Neural progenitor cell (in vitro differentiated cells): ENCODE results near the gene LARGE2. TPM values are rescaled to one million over a fixed set of nuclear protein-coding genes. Genes with fewer than 3 reads are reported as not detected.

Experiments
- DNase-seq: peaks from one replicate; pipeline ENCODE4 v3.0.0-alpha.2; 2016; ENCODE audit warnings: low spot score
- H2AFZ ChIP-seq: fragments of 200-600 bp; sonication (generic); replicated peaks from 2 replicates; pipeline ENCODE4 v1.6.1; 2016; ENCODE audit warnings: antibody characterized with exemption
- H3F3A ChIP-seq: fragments of 200-600 bp; sonication (generic); 2 replicates; pipeline ENCODE4 v1.6.1; 2016; ENCODE audit warnings: antibody characterized with exemption, low read depth
- H3K27ac ChIP-seq: fragments of 200-600 bp; sonication (generic); 2 replicates; pipeline ENCODE4 v1.5.1; 2016; ENCODE audit warnings: mild to moderate bottlenecking
- H3K27me3 ChIP-seq: fragments of 200-600 bp; sonication (generic); 2 replicates; pipeline ENCODE4 v1.6.1; 2016; ENCODE audit warnings: mild to moderate bottlenecking, moderate library complexity
- H3K36me3 ChIP-seq: fragments of 200-600 bp; sonication (generic); 2 replicates; pipeline ENCODE4 v1.5.1; 2016
- H3K4me1 ChIP-seq: fragments of 200-600 bp; sonication (generic); 2 replicates; pipeline ENCODE4 v1.6.1; 2016; ENCODE audit warnings: mixed run types
- H3K4me2 ChIP-seq: fragments of 200-600 bp; sonication (generic); 2 replicates; pipeline ENCODE4 v1.6.1; 2016
- H3K4me3 ChIP-seq: fragments of 200-600 bp; sonication (generic); 2 replicates; pipeline ENCODE4 v1.5.1; 2016
- H3K79me2 ChIP-seq: fragments of 200-600 bp; sonication (generic); 2 replicates; pipeline ENCODE4 v1.6.1; 2016; ENCODE audit warnings: low read depth
- H3K9ac ChIP-seq: fragments of 200-600 bp; sonication (generic); 2 replicates; pipeline ENCODE4 v1.6.1; 2016
- H3K9me3 ChIP-seq: fragments of 200-600 bp; sonication (generic); 2 replicates; pipeline ENCODE4 v1.5.1; 2016; ENCODE audit warnings: low read depth
- H4K20me1 ChIP-seq: fragments of 200-600 bp; sonication (generic); 2 replicates; pipeline ENCODE4 v1.6.1; 2016; ENCODE audit warnings: low read depth
- H3K27ac Mint-ChIP-seq: 3 replicates; pipeline ENCODE4 v1.8.0; 2021; ENCODE audit warnings: mixed read lengths
- H3K27me3 Mint-ChIP-seq: 2 replicates; pipeline ENCODE4 v1.8.0; 2022; ENCODE audit warnings: low read depth, mild to moderate bottlenecking, inconsistent platforms, moderate library complexity, mixed read lengths; ENCODE audit not compliant: insufficient read depth
- H3K36me3 Mint-ChIP-seq: 3 replicates; pipeline ENCODE4 v1.8.0; 2021; ENCODE audit warnings: mixed read lengths
- H3K4me1 Mint-ChIP-seq: 3 replicates; pipeline ENCODE4 v1.8.0; 2021; ENCODE audit warnings: mixed read lengths
- H3K4me3 Mint-ChIP-seq: 3 replicates; pipeline ENCODE4 v1.8.0; 2021; ENCODE audit warnings: mild to moderate bottlenecking, moderate library complexity, mixed read lengths
- H3K9me3 Mint-ChIP-seq: 3 replicates; pipeline ENCODE4 v1.8.0; 2020; ENCODE audit warnings: mixed read lengths
- CTCF ChIP-seq: fragments of 200-600 bp; sonication (generic); IDR thresholded peaks from 2 replicates; pipeline ENCODE4 v1.5.1; 2017; ENCODE audit warnings: antibody characterized with exemption, mild to moderate bottlenecking
- EZH2 ChIP-seq: fragments of 200-600 bp; sonication (generic); IDR thresholded peaks from 2 replicates; pipeline ENCODE4 v1.6.1; 2017; ENCODE audit warnings: antibody characterized with exemption, mild to moderate bottlenecking, moderate library complexity
- EZH2phosphoT487 ChIP-seq: fragments of 200-600 bp; sonication (generic); IDR thresholded peaks from 2 replicates; pipeline ENCODE4 v1.6.1; 2017; ENCODE audit warnings: antibody characterized with exemption
- total RNA-seq: library from RNA; depleted of rRNA; stranded (reverse); fragments of >200 nt; gene quantifications from 2 replicates; pipeline ENCODE4 v1.2.3, GENCODE V29; 2015; ENCODE audit warnings: low replicate concordance

Gene LARGE2
- total RNA-seq, 1 donor from 2014 or later: 5.0 TPM

GRCh38 chr11:45967506-45967905 is 45.0 kb downstream of the LARGE2 start:
- Histone ChIP-seq H3K36me3 (peaks cover 3% of the 10 kb centered on the region), H3K9ac (no peak overlapping the region), H3K4me3 (no peak overlapping the region), H3K27ac (no peak overlapping the region), H3K27me3 (no peaks in the 10 kb centered on the region), H3K79me2 (no peaks in the 10 kb centered on the region), H3F3A (peaks cover 8% of the 10 kb centered on the region), H3K4me2 (no peak overlapping the region), H3K9me3 (no peaks in the 10 kb centered on the region), H4K20me1 (peaks cover 4% of the 10 kb centered on the region), H2AFZ (no peak overlapping the region), H3K4me1 (no peaks in the 10 kb centered on the region)
- Mint-ChIP-seq H3K36me3 (peaks cover 20% of the 10 kb centered on the region), H3K4me3 (no peak overlapping the region), H3K4me1 (no peaks in the 10 kb centered on the region), H3K27me3 (no peaks in the 10 kb centered on the region), H3K27ac (no peak overlapping the region), H3K9me3 (no peaks in the 10 kb centered on the region)
- TF ChIP-seq EZH2phosphoT487 (no peak), EZH2 (no peak), CTCF (no peak)
- no peak for DNase-seq

- Histone ChIP-seq H3K4me3 (no peak overlapping the region), H3K27me3 (no peaks in the 10 kb centered on the region), H3K9me3 (no peaks in the 10 kb centered on the region), H3K4me1 (no peaks in the 10 kb centered on the region), H3K4me2 (no peak overlapping the region), H3K9ac (no peak overlapping the region), H3K27ac (no peak overlapping the region), H3K79me2 (no peaks in the 10 kb centered on the region), H2AFZ (no peak overlapping the region), H3F3A (peaks cover 8% of the 10 kb centered on the region), H4K20me1 (peaks cover 4% of the 10 kb centered on the region), H3K36me3 (no peaks in the 10 kb centered on the region)
- no peaks in the 10 kb centered on the region for H3K9me3 Mint-ChIP-seq
- no peaks in the 10 kb centered on the region for H3K4me1 Mint-ChIP-seq
- no peak overlapping the region for H3K27ac Mint-ChIP-seq
- H3K27me3 Mint-ChIP-seq: no peaks in the 10 kb centered on the region
- no peak overlapping the region for H3K4me3 Mint-ChIP-seq
- TF ChIP-seq EZH2: no peak
- TF ChIP-seq CTCF: no peak
- TF ChIP-seq EZH2phosphoT487: no peak
- DNase-seq: no peak
- peaks cover 20% of the 10 kb centered on the region for H3K36me3 Mint-ChIP-seq
These were observed 46.4 kb downstream of the LARGE2 start for GRCh38 chr11:45968901-45969300.

GRCh38 chr11:45973601-45974000 is 51.1 kb downstream of the LARGE2 start:
- no peak for TF ChIP-seq EZH2
- TF ChIP-seq CTCF: no peak
- no peak for TF ChIP-seq EZH2phosphoT487
- Histone ChIP-seq H3K79me2 (no peaks in the 10 kb centered on the region), H3K4me2 (no peak overlapping the region), H4K20me1 (peaks cover 10% of the 10 kb centered on the region), H3K27ac (no peak overlapping the region), H3K4me3 (no peak overlapping the region), H3K9me3 (no peaks in the 10 kb centered on the region), H3K9ac (no peak overlapping the region), H3F3A (no peaks in the 10 kb centered on the region), H2AFZ (no peak overlapping the region), H3K36me3 (peaks cover 3% of the 10 kb centered on the region), H3K4me1 (no peaks in the 10 kb centered on the region), H3K27me3 (no peaks in the 10 kb centered on the region)
- no peak for DNase-seq
- H3K9me3 Mint-ChIP-seq: no peaks in the 10 kb centered on the region
- H3K4me1 Mint-ChIP-seq: no peaks in the 10 kb centered on the region
- H3K27me3 Mint-ChIP-seq: no peaks in the 10 kb centered on the region
- H3K4me3 Mint-ChIP-seq: no peak overlapping the region
- peaks cover 21% of the 10 kb centered on the region for H3K36me3 Mint-ChIP-seq
- no peak overlapping the region for H3K27ac Mint-ChIP-seq

GRCh38 chr11:45974806-45975205 is 52.4 kb downstream of the LARGE2 start:
- no peak overlapping the region for H3K9ac ChIP-seq
- no peak overlapping the region for H3K27ac Mint-ChIP-seq
- H3F3A ChIP-seq: no peaks in the 10 kb centered on the region
- no peak overlapping the region for H3K27ac ChIP-seq
- H3K9me3 Mint-ChIP-seq: no peaks in the 10 kb centered on the region
- no peaks in the 10 kb centered on the region for H3K27me3 Mint-ChIP-seq
- peaks cover 3% of the 10 kb centered on the region for H3K36me3 ChIP-seq
- peaks cover 10% of the 10 kb centered on the region for H4K20me1 ChIP-seq
- H3K27me3 ChIP-seq: no peaks in the 10 kb centered on the region
- H3K4me3 Mint-ChIP-seq: no peak overlapping the region
- H3K4me1 Mint-ChIP-seq: no peaks in the 10 kb centered on the region
- no peaks in the 10 kb centered on the region for H3K4me1 ChIP-seq
- H3K9me3 ChIP-seq: no peaks in the 10 kb centered on the region
- TF ChIP-seq EZH2 (no peak), EZH2phosphoT487 (no peak), CTCF (no peak)
- H3K4me2 ChIP-seq: no peak overlapping the region
- H3K79me2 ChIP-seq: no peaks in the 10 kb centered on the region
- no peak overlapping the region for H3K4me3 ChIP-seq
- H2AFZ ChIP-seq: no peak overlapping the region
- no peak for DNase-seq
- H3K36me3 Mint-ChIP-seq: peaks cover 19% of the 10 kb centered on the region
